Right lobe of liver (tissue), 6 donors: Measurements from ENCODE around the gene TRMT13. TPM values are rescaled to one million over a fixed set of nuclear protein-coding genes. Genes with fewer than 3 reads are reported as not detected.
"Not testable (repeated sequence)": the region's sequence is repeated elsewhere in the genome, so short reads cannot be mapped to it uniquely, and the experiment has no call there.

ENCODE experiments used
- ATAC-seq, 4 donors: fragments of 200-7000 bp; cut with Tn5 transposase; one replicate each; pipeline ENCODE4 v1.9.1; 2020; ENCODE audit warnings: mild to moderate bottlenecking in 4 of 4, moderate library complexity in 4 of 4
- DNase-seq, 3 donors: peaks; one replicate each; pipeline ENCODE4 v3.0.0-alpha.2; 2020
- H3K27ac ChIP-seq, 3 donors: fragments of 200-600 bp; one replicate each; pipeline ENCODE4 v1.8.0; 2022
- H3K27me3 ChIP-seq, 2 donors: fragments of 200-600 bp; one replicate each; pipeline ENCODE4 v1.8.0; 2022
- H3K36me3 ChIP-seq, 4 donors: fragments of 200-600 bp; sonication (generic) in 1 of 4; one replicate each; pipeline versions ENCODE4 v1.5.1 to v1.8.0; 2017 to 2022; ENCODE audit warnings: control low read depth in 1 of 4
- H3K4me1 ChIP-seq, 4 donors: fragments of 200-600 bp; sonication (generic) in 1 of 4; one replicate each; pipeline versions ENCODE4 v1.5.1 to v1.8.0; 2017 to 2022; ENCODE audit warnings: control low read depth in 1 of 4
- H3K4me3 ChIP-seq, 3 donors: fragments of 200-600 bp; one replicate each; pipeline ENCODE4 v1.8.0; 2022
- H3K9me3 ChIP-seq, 4 donors: fragments of 200-600 bp; sonication (generic) in 1 of 4; one replicate each; pipeline versions ENCODE4 v1.5.1 to v1.8.0; 2017 to 2022; ENCODE audit warnings: control low read depth in 1 of 4
- CTCF ChIP-seq, 4 donors: fragments of 200-600 bp in 3 of 4; fragments of 450-650 bp in 1 of 4; IDR thresholded peaks; one replicate each; pipeline versions ENCODE4 v1.5.1 to v1.8.0; 2016 to 2022; ENCODE audit warnings: antibody characterized with exemption in 4 of 4, mild to moderate bottlenecking in 2 of 4
- POLR2A ChIP-seq: fragments of 450-650 bp; IDR thresholded peaks from one replicate; pipeline ENCODE4 v1.6.1; 2017; ENCODE audit warnings: antibody characterized with exemption, mild to moderate bottlenecking
- WGBS: methylation state at CpG from one replicate; pipeline ENCODE4 v1.1.6; 2018; ENCODE audit warnings: low coverage, low lambda C conversion rate; ENCODE audit not compliant: insufficient coverage; ENCODE audit errors: missing lambda C conversion rate; 5-methylcytosine and 5-hydroxymethylcytosine counted together
- intact Hi-C, 2 donors: fragments of 100-400 bp; cut with DNase I; formaldehyde crosslinking; loops; one replicate each; pipeline versions ENCODE4 v1.11.2 to v1.14.1; 2022
- small RNA-seq, 2 experiments: library from RNA; depleted of rRNA; stranded (forward); fragments of <200 nt; gene quantifications; one replicate each; pipeline ENCODE3, GENCODE V24; 2016
- total RNA-seq, 6 experiments: library from RNA; depleted of rRNA in 2 of 6; stranded (reverse); fragments of >200 nt in 2 of 6; fragmentation: NEBNext Ultra II Directional in 3 of 6; extraction: Animal tissue kit (Norgen Biotek cat#: 25700) in 3 of 6; gene quantifications; one replicate each; pipeline versions ENCODE4 v1.1.0 to v1.2.4, GENCODE V29; 2016 to 2023
- donor health status: DM: no; HTN: yes; CAD: no.
- donor health status: DM: no; HTN: no; CAD: no.
- donor health status: DM: no; HTN: no; CAD: no.
- donor health status: DM: no; HTN: yes; CAD: no.
- donor health status: DM: no; HTN: yes; CAD: no.

The TRMT13 gene
- total RNA-seq, 6 experiments from 2014 or later: 4.9 to 12.1 (median 6.9) TPM

GRCh38 chr1:100183370-100183769, 50.4 kb downstream of the TRMT13 start:
- no peak for DNase-seq
- TF ChIP-seq CTCF (IDR thresholded peaks at IDR 0.05) (no peak), POLR2A (no peak)
- intact Hi-C loops: no loop called here
- no peaks in the 10 kb centered on the region for H3K9me3 ChIP-seq
- no peak for ATAC-seq
- H3K27me3 ChIP-seq: no peaks in the 10 kb centered on the region
- peaks cover 0 to 11% (median 0%) of the 10 kb centered on the region in 4 donors for H3K4me1 ChIP-seq
- no peak overlapping the region for H3K27ac ChIP-seq
- H3K4me3 ChIP-seq: no peak overlapping the region
- WGBS: 93% methylated on average over 4 of the region's 4 CpGs
- H3K36me3 ChIP-seq: no peaks in the 10 kb centered on the region

- ATAC-seq: no peak
- H3K9me3 ChIP-seq: no peaks in the 10 kb centered on the region
- 58% methylated on average over 1 of the region's 1 CpG for WGBS
Measured at GRCh38 chr1:100184536-100184935, 51.6 kb downstream of the TRMT13 start.

GRCh38 chr1:100187912-100188311, 54.9 kb downstream of the TRMT13 start:
- H3K27me3 ChIP-seq: no peaks in the 10 kb centered on the region
- peak; percentile 55 to 90 (median 72) for DNase-seq
- H3K4me1 ChIP-seq: peaks cover 0 to 23% (median 5%) of the 10 kb centered on the region in 4 donors
- H3K9me3 ChIP-seq: no peaks in the 10 kb centered on the region
- WGBS: 26% methylated on average over 3 of the region's 3 CpGs
- intact Hi-C loops: no loop called here
- peak overlapping the region in 1 of 3 donors; percentile 2 for H3K4me3 ChIP-seq
- H3K27ac ChIP-seq: peak overlapping the region in 2 of 3 donors; percentile 3 to 50
- no peaks in the 10 kb centered on the region for H3K36me3 ChIP-seq
- TF ChIP-seq POLR2A (no peak), CTCF (IDR thresholded peaks at IDR 0.05) (no peak)
- peak; percentile 95 to 98 (median 96) for ATAC-seq

More at GRCh38 chr1:100184536-100184935, 51.6 kb downstream of the TRMT13 start:
- no peak for TF ChIP-seq POLR2A
- Histone ChIP-seq H3K4me3 (no peak overlapping the region), H3K27me3 (no peaks in the 10 kb centered on the region), H3K27ac (no peak overlapping the region), H3K36me3 (no peaks in the 10 kb centered on the region), H3K4me1 (peaks cover 0 to 23% (median 5%) of the 10 kb centered on the region in 4 donors)
- DNase-seq: no peak
- intact Hi-C loops: no loop called here

- H3K27me3 ChIP-seq: no peaks in the 10 kb centered on the region
- peak overlapping the region in 2 of 3 donors; percentile 3 to 50 for H3K27ac ChIP-seq
- TF ChIP-seq POLR2A: no peak
- peak overlapping the region in 1 of 3 donors; percentile 2 for H3K4me3 ChIP-seq
- no peaks in the 10 kb centered on the region for H3K9me3 ChIP-seq
- H3K4me1 ChIP-seq: peaks cover 0 to 23% (median 5%) of the 10 kb centered on the region in 4 donors
- no peaks in the 10 kb centered on the region for H3K36me3 ChIP-seq
- DNase-seq: no peak
- peak; percentile 59 to 70 (median 66) for ATAC-seq
- WGBS: 28% methylated on average over 3 of the region's 3 CpGs
- intact Hi-C loops: no loop called here
Measured at GRCh38 chr1:100188617-100189016, 55.7 kb downstream of the TRMT13 start.

GRCh38 chr1:100198596-100198995, 65.6 kb downstream of the TRMT13 start:
- intact Hi-C loops: no loop called here
- Histone ChIP-seq H3K4me3 (no peak overlapping the region), H3K36me3 (peaks cover 0 to 44% (median 10%) of the 10 kb centered on the region in 4 donors), H3K9me3 (no peaks in the 10 kb centered on the region), H3K4me1 (no peaks in the 10 kb centered on the region), H3K27ac (no peak overlapping the region), H3K27me3 (no peaks in the 10 kb centered on the region)
- no peak for TF ChIP-seq CTCF (IDR thresholded peaks at IDR 0.05)
- TF ChIP-seq POLR2A: no peak
- DNase-seq (no peak), ATAC-seq (no peak)
- WGBS: 86% methylated on average over 1 of the region's 1 CpG

- H3K27ac ChIP-seq, ATAC-seq, intact Hi-C loops, DNase-seq, H3K9me3 ChIP-seq, H3K27me3 ChIP-seq, H3K4me1 ChIP-seq, H3K4me3 ChIP-seq: not testable (repeated sequence)
- no CpG with 5 or more reads among the region's 6 CpGs for WGBS
- peaks cover 0 to 38% (median 10%) of the 10 kb centered on the region in 4 donors for H3K36me3 ChIP-seq
Measured at GRCh38 chr1:100200060-100200459, 67.1 kb downstream of the TRMT13 start.

Small RNAs within 50 kb of the gene (small RNA-seq; reads per million reads assigned to genes)
- 0 reads per million in 2 experiments for gene AC093019.1
- gene RPL23AP90: 0 reads per million in 2 experiments

Other genes with a start within 250 kb of the TRMT13 start
- 10 to 100 TPM; 15.5 to 29.8 (median 23.8) TPM for gene SLC35A3, start 163.2 kb upstream of the TRMT13 start, total RNA-seq
- gene SASS6, start 233 bp upstream of the TRMT13 start, total RNA-seq: 1 to 10 TPM in 4 of 6 experiments, under 1 TPM in 2; 0.84 to 2.4 (median 1.2) TPM
- gene LRRC39, start 45.1 kb downstream of the TRMT13 start, total RNA-seq: under 1 TPM in 4 of 6 experiments, not detected in 2; 0.10 to 0.39 (median 0.26) TPM
- 10 to 100 TPM in 4 of 6 experiments, 1 to 10 TPM in 2; 5.1 to 32.5 (median 18.2) TPM for gene DBT, start 116.7 kb downstream of the TRMT13 start, total RNA-seq
- gene RTCA, start 133.1 kb downstream of the TRMT13 start, total RNA-seq: 10 to 100 TPM; 12.5 to 20.1 (median 14.7) TPM
- 1 to 10 TPM; 1.1 to 3.3 (median 1.6) TPM for gene CDC14A, start 219.3 kb downstream of the TRMT13 start, total RNA-seq